Measurements from ENCODE around the gene ALG14. TPM values are rescaled to one million over a fixed set of nuclear protein-coding genes. Genes with fewer than 3 reads are reported as not detected.
"Not testable (repeated sequence)": the region's sequence is repeated elsewhere in the genome, so short reads cannot be mapped to it uniquely, and the experiment has no call there.

ALG14 gene
- total RNA-seq, 4 donors from 2014 or later = 1.5 to 4.6 (median 3.2) TPM

- no peaks in the 10 kb centered on the region for H3K9me3 ChIP-seq
- DNase-seq = no peak
- WGBS, 2 donors = 91% methylated on average over 9 of the region's 9 CpGs
- no peaks in the 10 kb centered on the region for H3K4me1 ChIP-seq
- no peak overlapping the region for H3K4me3 ChIP-seq (replicated peaks in 1 of 3)
- H3K27ac ChIP-seq = no peak overlapping the region
- intact Hi-C loops (cut with DNase I) = no loop called here
- no peaks in the 10 kb centered on the region for H3K27me3 ChIP-seq
- no peaks in the 10 kb centered on the region for H3K36me3 ChIP-seq
- TF ChIP-seq CTCF (IDR thresholded peaks at IDR 0.05) (no peak), POLR2A (IDR thresholded peaks at IDR 0.05) (no peak)
Observed at GRCh38 chr1:95058974-95059373, 13.8 kb downstream of the ALG14 start.

- H3K36me3 ChIP-seq = no peaks in the 10 kb centered on the region
- no peak overlapping the region for H3K4me3 ChIP-seq (replicated peaks in 1 of 3)
- WGBS, 2 donors = 95 to 98% methylated on average over 6 of the region's 6 CpGs
Observed at GRCh38 chr1:95057351-95057750, 15.4 kb downstream of the ALG14 start.

GRCh38 chr1:95049935-95050334 lies 22.8 kb downstream of the ALG14 start:
- H3K36me3 ChIP-seq = no peaks in the 10 kb centered on the region
- DNase-seq = no peak
- no peak overlapping the region for H3K27ac ChIP-seq
- intact Hi-C loops (cut with DNase I) = no loop called here
- 67 to 76% methylated on average over 5 of the region's 5 CpGs for WGBS, 2 donors
- no peaks in the 10 kb centered on the region for H3K9me3 ChIP-seq
- no peaks in the 10 kb centered on the region for H3K27me3 ChIP-seq
- TF ChIP-seq CTCF (IDR thresholded peaks at IDR 0.05) = no peak
- TF ChIP-seq POLR2A (IDR thresholded peaks at IDR 0.05) = no peak
- no peak overlapping the region for H3K4me3 ChIP-seq (replicated peaks in 1 of 3)
- peaks cover 0 to 7% of the 10 kb centered on the region in 2 donors for H3K4me1 ChIP-seq

More at GRCh38 chr1:95057351-95057750, 15.4 kb downstream of the ALG14 start:
- intact Hi-C loops (cut with DNase I) = no loop called here
- DNase-seq = no peak
- Histone ChIP-seq H3K4me1 (no peaks in the 10 kb centered on the region), H3K9me3 (no peaks in the 10 kb centered on the region), H3K27ac (no peak overlapping the region), H3K27me3 (no peaks in the 10 kb centered on the region)
- TF ChIP-seq POLR2A (IDR thresholded peaks at IDR 0.05) (no peak), CTCF (IDR thresholded peaks at IDR 0.05) (no peak)

GRCh38 chr1:95048317-95048716 lies 24.4 kb downstream of the ALG14 start:
- Histone ChIP-seq H3K4me1 (peaks cover 0 to 7% of the 10 kb centered on the region in 2 donors), H3K4me3 (replicated peaks in 1 of 3) (no peak overlapping the region), H3K9me3 (no peaks in the 10 kb centered on the region), H3K27me3 (no peaks in the 10 kb centered on the region), H3K27ac (no peak overlapping the region), H3K36me3 (no peaks in the 10 kb centered on the region)
- intact Hi-C loops (cut with DNase I) = no loop called here
- no peak for DNase-seq
- TF ChIP-seq POLR2A (IDR thresholded peaks at IDR 0.05) = no peak
- TF ChIP-seq CTCF (IDR thresholded peaks at IDR 0.05) = no peak
- 84 to 85% methylated on average over 3 of the region's 3 CpGs for WGBS, 2 donors

GRCh38 chr1:95047624-95048023 lies 25.1 kb downstream of the ALG14 start:
- H3K4me1 ChIP-seq; intact Hi-C loops (cut with DNase I); H3K4me3 ChIP-seq (replicated peaks in 1 of 3); H3K27ac ChIP-seq; H3K27me3 ChIP-seq; H3K9me3 ChIP-seq; DNase-seq; H3K36me3 ChIP-seq: not testable (repeated sequence)
- WGBS, 2 donors = 82 to 83% methylated on average over 3 of the region's 3 CpGs

- intact Hi-C loops (cut with DNase I) = no loop called here
Observed at GRCh38 chr1:95046359-95046758, 26.4 kb downstream of the ALG14 start.

More at GRCh38 chr1:95046359-95046758, 26.4 kb downstream of the ALG14 start:
- TF ChIP-seq POLR2A (IDR thresholded peaks at IDR 0.05) (no peak), CTCF (IDR thresholded peaks at IDR 0.05) (no peak)
- no peak for DNase-seq
- WGBS, 2 donors = 91 to 94% methylated on average over 3 of the region's 3 CpGs
- no peaks in the 10 kb centered on the region for H3K9me3 ChIP-seq
- no peak overlapping the region for H3K4me3 ChIP-seq (replicated peaks in 1 of 3)
- no peaks in the 10 kb centered on the region for H3K27me3 ChIP-seq
- H3K36me3 ChIP-seq = no peaks in the 10 kb centered on the region
- no peak overlapping the region for H3K27ac ChIP-seq
- H3K4me1 ChIP-seq = peaks cover 0 to 9% of the 10 kb centered on the region in 2 donors

All from thyroid gland (tissue), 4 donors.